ENCODE results near the gene ART4. TPM values are rescaled to one million over a fixed set of nuclear protein-coding genes. Genes with fewer than 3 reads are reported as not detected.

ART4 gene
- total RNA-seq = under 1 TPM; 0.20 to 0.21 TPM
- long read RNA-seq = 0 reads

- intact Hi-C loops (cut with DNase I, micrococcal nuclease) = loop anchor here in 1 of 2 donors (10.0 kb wide), 1 partner anchor 151 kb away; no protein-coding TSS in a partner anchor
- DNase-seq (no peak), ATAC-seq (no peak)
These were observed at the start of gene ART4 for GRCh38 chr12:14843425-14843887. ART4 (minus strand) TSS chr12:14843526; CDS start chr12:14843113, 413 bp downstream.

GRCh38 chr12:14892726-14893505, 49.6 kb upstream of the ART4 start:
- DNase-seq (no peak), ATAC-seq (no peak)
- intact Hi-C loops (cut with DNase I, micrococcal nuclease) = no loop called here

- DNase-seq (no peak), ATAC-seq (no peak)
- intact Hi-C loops (cut with DNase I, micrococcal nuclease) = no loop called here
These were observed 47.4 kb upstream of the ART4 start for GRCh38 chr12:14890701-14891100.

GRCh38 chr12:14886271-14886670, 42.9 kb upstream of the ART4 start:
- DNase-seq (no peak), ATAC-seq (no peak)
- intact Hi-C loops (cut with DNase I, micrococcal nuclease) = no loop called here

- intact Hi-C loops (cut with DNase I, micrococcal nuclease) = no loop called here
- ATAC-seq (no peak), DNase-seq (no peak)
These were observed 42.4 kb upstream of the ART4 start, which contains the start of gene MGP for GRCh38 chr12:14885718-14886221. MGP (minus strand) TSS chr12:14885854; CDS start chr12:14885791, 63 bp downstream.

GRCh38 chr12:14884458-14884878, 41.1 kb upstream of the ART4 start:
- intact Hi-C loops (cut with DNase I, micrococcal nuclease) = no loop called here
- DNase-seq (peak; percentile 76 to 77), ATAC-seq (peak; percentile 37)

- intact Hi-C loops (cut with DNase I, micrococcal nuclease) = no loop called here
- no peak for DNase-seq
- no peak for ATAC-seq
These were observed 40.4 kb upstream of the ART4 start for GRCh38 chr12:14883686-14884085.

GRCh38 chr12:14880890-14881453, 37.6 kb upstream of the ART4 start:
- DNase-seq (no peak), ATAC-seq (no peak)
- intact Hi-C loops (cut with DNase I, micrococcal nuclease) = no loop called here

- intact Hi-C loops (cut with DNase I, micrococcal nuclease) = no loop called here
- no peak for ATAC-seq
These were observed 36.1 kb upstream of the ART4 start for GRCh38 chr12:14879222-14879933.

GRCh38 chr12:14878488-14878887, 35.2 kb upstream of the ART4 start:
- intact Hi-C loops (cut with DNase I, micrococcal nuclease) = no loop called here
- ATAC-seq (no peak), DNase-seq (no peak)

More at GRCh38 chr12:14879222-14879933, 36.1 kb upstream of the ART4 start:
- no peak for DNase-seq

- DNase-seq (no peak), ATAC-seq (no peak)
- intact Hi-C loops (cut with DNase I, micrococcal nuclease) = no loop called here
These were observed 33.5 kb upstream of the ART4 start for GRCh38 chr12:14876833-14877232.

GRCh38 chr12:14874882-14875281, 31.6 kb upstream of the ART4 start:
- no peak for ATAC-seq
- DNase-seq = no peak
- intact Hi-C loops (cut with DNase I, micrococcal nuclease) = no loop called here

GRCh38 chr12:14873440-14874185, 30.3 kb upstream of the ART4 start:
- DNase-seq (no peak), ATAC-seq (no peak)
- intact Hi-C loops (cut with DNase I, micrococcal nuclease) = no loop called here

GRCh38 chr12:14871886-14872285, 28.6 kb upstream of the ART4 start:
- ATAC-seq = no peak
- intact Hi-C loops (cut with DNase I, micrococcal nuclease) = no loop called here
- DNase-seq = no peak

- intact Hi-C loops (cut with DNase I, micrococcal nuclease) = no loop called here
- DNase-seq (no peak), ATAC-seq (no peak)
These were observed 27.9 kb upstream of the ART4 start for GRCh38 chr12:14871247-14871646.

GRCh38 chr12:14868916-14869506, 25.7 kb upstream of the ART4 start:
- intact Hi-C loops (cut with DNase I, micrococcal nuclease) = no loop called here
- no peak for DNase-seq
- ATAC-seq = no peak

GRCh38 chr12:14860490-14860889, 17.2 kb upstream of the ART4 start:
- intact Hi-C loops (cut with DNase I, micrococcal nuclease) = no loop called here
- DNase-seq = no peak
- no peak for ATAC-seq

- DNase-seq (no peak), ATAC-seq (no peak)
- intact Hi-C loops (cut with DNase I, micrococcal nuclease) = no loop called here
These were observed 15.2 kb upstream of the ART4 start for GRCh38 chr12:14858513-14858912.

Data from left colon (tissue), 2 donors.